ENCODE data around the gene L3MBTL4. TPM values are rescaled to one million over a fixed set of nuclear protein-coding genes. Genes with fewer than 3 reads are reported as not detected.
"Not testable (repeated sequence)": the region's sequence is repeated elsewhere in the genome, so short reads cannot be mapped to it uniquely, and the experiment has no call there.

L3MBTL4 gene
- total RNA-seq, 1 donor from 2014 or later = under 0.01 TPM

GRCh38 chr18:6054256-6054842 is 360.4 kb downstream of the L3MBTL4 start:
- Histone ChIP-seq H3K36me3 (ENCODE audit: control insufficient read depth, insufficient read depth, low read length) (no peaks in the 10 kb centered on the region), H3K4me3 (ENCODE audit: low read depth, low read length) (no peak overlapping the region), H3K27me3 (ENCODE audit: control insufficient read depth, insufficient read depth, low read length) (no peaks in the 10 kb centered on the region)
- no peak for TF ChIP-seq CTCF (IDR thresholded peaks at IDR 0.05; ENCODE audit: insufficient read depth, low read length, severe bottlenecking)
- DNase-seq (ENCODE audit: low read depth) = no peak
- no peak for FAIRE-seq

DNA sequence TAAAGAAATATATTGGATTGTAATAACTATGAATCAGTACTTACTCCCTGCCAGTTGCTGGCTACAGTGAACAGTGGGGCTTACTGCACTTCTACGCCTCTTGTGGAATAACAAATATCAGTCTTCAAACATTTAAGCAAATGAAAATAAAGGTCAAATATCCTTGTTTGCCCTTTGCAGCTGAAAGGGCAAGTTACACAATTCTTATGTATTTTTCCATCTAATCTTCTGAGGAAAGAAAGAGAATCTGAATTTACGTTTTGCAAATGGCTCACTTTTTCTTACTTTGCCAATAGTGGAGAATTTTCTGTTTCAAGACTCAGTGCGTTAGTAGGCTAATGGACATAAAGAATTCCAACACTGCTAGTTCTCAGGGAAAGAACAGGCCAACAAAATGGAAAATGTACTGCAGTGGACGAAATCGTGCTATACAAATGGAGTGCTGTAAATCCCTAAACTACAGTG is 362.2 kb downstream of the L3MBTL4 start:
- FAIRE-seq = no peak
- no peak overlapping the region for H3K4me3 ChIP-seq (ENCODE audit: low read depth, low read length)
- DNase-seq (ENCODE audit: low read depth) = no peak
- TF ChIP-seq CTCF (IDR thresholded peaks at IDR 0.05; ENCODE audit: insufficient read depth, low read length, severe bottlenecking) = no peak
- H3K27me3 ChIP-seq (ENCODE audit: control insufficient read depth, insufficient read depth, low read length) = no peaks in the 10 kb centered on the region
- H3K36me3 ChIP-seq (ENCODE audit: control insufficient read depth, insufficient read depth, low read length) = no peaks in the 10 kb centered on the region

- not testable (repeated sequence) for H3K27me3 ChIP-seq (ENCODE audit: control insufficient read depth, insufficient read depth, low read length); FAIRE-seq; H3K4me3 ChIP-seq (ENCODE audit: low read depth, low read length); H3K36me3 ChIP-seq (ENCODE audit: control insufficient read depth, insufficient read depth, low read length); DNase-seq (ENCODE audit: low read depth)
Observed at GRCh38 chr18:6047596-6047995, 367.1 kb downstream of the L3MBTL4 start.

DNA sequence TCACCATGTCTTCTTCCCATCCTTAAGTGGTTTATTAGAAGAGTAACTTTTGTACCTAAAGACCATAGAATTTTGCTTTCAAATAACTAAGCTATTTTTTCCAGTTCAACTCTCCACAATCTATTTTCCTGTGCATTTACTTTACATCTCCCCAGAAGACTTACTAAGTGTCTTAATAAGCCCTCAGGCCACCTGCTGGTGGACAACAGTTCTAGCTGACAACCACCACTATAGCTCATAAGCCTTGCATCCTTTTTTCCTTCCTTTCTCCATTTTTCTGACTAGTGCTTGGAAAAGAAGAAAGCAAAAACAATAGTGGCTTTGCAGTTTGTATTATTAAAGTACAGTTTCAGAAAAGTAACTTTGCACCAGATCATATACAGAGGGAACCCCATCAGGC is 369.9 kb downstream of the L3MBTL4 start:
- FAIRE-seq (no peak), DNase-seq (ENCODE audit: low read depth) (no peak)
- Histone ChIP-seq H3K27me3 (ENCODE audit: control insufficient read depth, insufficient read depth, low read length) (no peaks in the 10 kb centered on the region), H3K4me3 (ENCODE audit: low read depth, low read length) (no peak overlapping the region), H3K36me3 (ENCODE audit: control insufficient read depth, insufficient read depth, low read length) (no peaks in the 10 kb centered on the region)
- no peak for TF ChIP-seq CTCF (IDR thresholded peaks at IDR 0.05; ENCODE audit: insufficient read depth, low read length, severe bottlenecking)

DNA sequence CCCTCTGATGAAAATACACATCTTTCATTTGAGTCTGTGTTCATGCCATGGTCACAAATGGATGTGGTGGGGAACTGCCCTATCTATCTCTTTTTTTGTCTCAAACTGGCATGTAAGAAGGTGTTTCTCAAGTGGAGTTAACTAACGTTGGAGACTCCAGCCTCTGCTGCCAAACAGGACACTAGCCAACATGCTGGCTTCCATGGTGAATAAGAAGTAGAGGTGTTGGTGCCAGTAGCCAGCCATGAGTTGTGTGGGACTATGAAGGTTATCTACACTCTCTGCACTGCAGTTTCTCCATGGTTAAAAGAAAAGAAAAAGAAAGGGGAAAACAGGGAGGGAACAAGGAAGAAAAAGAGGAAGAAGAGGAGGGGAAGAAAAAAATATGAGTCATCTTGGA is 370.4 kb downstream of the L3MBTL4 start:
- DNase-seq (ENCODE audit: low read depth) (no peak), FAIRE-seq (peak; percentile 73)
- Histone ChIP-seq H3K36me3 (ENCODE audit: control insufficient read depth, insufficient read depth, low read length) (no peaks in the 10 kb centered on the region), H3K27me3 (ENCODE audit: control insufficient read depth, insufficient read depth, low read length) (no peaks in the 10 kb centered on the region), H3K4me3 (ENCODE audit: low read depth, low read length) (no peak overlapping the region)
- no peak for TF ChIP-seq CTCF (IDR thresholded peaks at IDR 0.05; ENCODE audit: insufficient read depth, low read length, severe bottlenecking)

GRCh38 chr18:6039055-6039454 is 375.7 kb downstream of the L3MBTL4 start:
- no peak overlapping the region for H3K4me3 ChIP-seq (ENCODE audit: low read depth, low read length)
- H3K27me3 ChIP-seq (ENCODE audit: control insufficient read depth, insufficient read depth, low read length) = no peaks in the 10 kb centered on the region
- no peaks in the 10 kb centered on the region for H3K36me3 ChIP-seq (ENCODE audit: control insufficient read depth, insufficient read depth, low read length)
- no peak for FAIRE-seq
- DNase-seq (ENCODE audit: low read depth) = no peak
- TF ChIP-seq CTCF (IDR thresholded peaks at IDR 0.05; ENCODE audit: insufficient read depth, low read length, severe bottlenecking) = no peak
